Gastroesophageal sphincter (tissue), 4 donors: ENCODE results near the gene PTGDS. TPM values are rescaled to one million over a fixed set of nuclear protein-coding genes. Genes with fewer than 3 reads are reported as not detected.

Experiments used
- ATAC-seq: fragments of 150-250 bp; one replicate; pipeline ENCODE4 v1.9.1; 2016; ENCODE audit warnings: mild to moderate bottlenecking, moderate library complexity
- H3K27ac ChIP-seq, 4 donors: fragments of 200-600 bp; sonication (generic) in 3 of 4; 1 replicate in 3 of 4; 2 replicates in 1 of 4; pipeline ENCODE4 v1.5.1; 2016 to 2019
- H3K27me3 ChIP-seq: fragments of 200-600 bp; sonication (generic); one replicate; pipeline ENCODE4 v1.5.1; 2019
- H3K36me3 ChIP-seq, 2 donors: fragments of 200-600 bp; sonication (generic); one replicate each; pipeline ENCODE4 v1.5.1; 2019; ENCODE audit warnings: control low read depth in 1 of 2
- H3K4me1 ChIP-seq, 3 donors: fragments of 200-600 bp; sonication (generic); 1 replicate in 2 of 3; 2 replicates in 1 of 3; pipeline ENCODE4 v1.5.1; 2016 to 2019; ENCODE audit warnings: control low read depth in 2 of 3
- H3K4me3 ChIP-seq, 2 donors: fragments of 200-600 bp; sonication (generic); one replicate each; pipeline ENCODE4 v1.5.1; 2019; ENCODE audit warnings: mild to moderate bottlenecking in 1 of 2, moderate library complexity in 1 of 2
- H3K9me3 ChIP-seq, 3 donors: fragments of 200-600 bp; sonication (generic); one replicate each; pipeline ENCODE4 v1.5.1; 2017 to 2019; ENCODE audit warnings: control low read depth in 2 of 3
- EP300 ChIP-seq: sonication (generic); formaldehyde crosslinking; IDR thresholded peaks from one replicate; pipeline ENCODE4 v1.6.1; 2017; ENCODE audit warnings: antibody characterized with exemption, mild to moderate bottlenecking
- POLR2A ChIP-seq, 2 donors: fragments of 450-650 bp; IDR thresholded peaks; one replicate each; pipeline ENCODE4 v1.6.1; 2017; ENCODE audit warnings: antibody characterized with exemption in 2 of 2, mild to moderate bottlenecking in 2 of 2, moderate library complexity in 1 of 2
- POLR2AphosphoS5 ChIP-seq: sonication (generic); formaldehyde crosslinking; IDR thresholded peaks from one replicate; pipeline ENCODE4 v1.6.1; 2017; ENCODE audit warnings: antibody characterized with exemption
- WGBS, 2 donors: methylation state at CpG; one replicate each; pipeline ENCODE4 v1.1.5; 2018; ENCODE audit warnings: low coverage in 1 of 2; 5-methylcytosine and 5-hydroxymethylcytosine counted together
- total RNA-seq, 4 donors: library from RNA; depleted of rRNA; stranded (reverse); fragments of >200 nt; gene quantifications; one replicate each; pipeline ENCODE4 v1.1.0, GENCODE V29; 2016
- TF ChIP-seq, protein P1 (sequence below), 4 experiments: fragments of 200-600 bp in 2 of 4; fragments of 450-650 bp in 2 of 4; sonication (generic) in 1 of 4; IDR thresholded peaks; one replicate each; pipeline ENCODE4 v1.5.1; 2017 to 2019; ENCODE audit warnings: antibody characterized with exemption in 4 of 4, mild to moderate bottlenecking in 2 of 4, moderate library complexity in 2 of 4

PTGDS gene
- total RNA-seq, 4 donors from 2014 or later, result 7.4 to 132 (median 29.7) TPM

- Histone ChIP-seq H3K4me3 (no peak overlapping the region), H3K36me3 (peaks cover 0 to 95% of the 10 kb centered on the region in 2 donors), H3K27me3 (no peaks in the 10 kb centered on the region), H3K9me3 (no peaks in the 10 kb centered on the region), H3K27ac (no peak overlapping the region), H3K4me1 (no peaks in the 10 kb centered on the region)
- TF ChIP-seq POLR2A (IDR thresholded peaks at IDR 0.05), result no peak
- TF ChIP-seq, protein P1, sequence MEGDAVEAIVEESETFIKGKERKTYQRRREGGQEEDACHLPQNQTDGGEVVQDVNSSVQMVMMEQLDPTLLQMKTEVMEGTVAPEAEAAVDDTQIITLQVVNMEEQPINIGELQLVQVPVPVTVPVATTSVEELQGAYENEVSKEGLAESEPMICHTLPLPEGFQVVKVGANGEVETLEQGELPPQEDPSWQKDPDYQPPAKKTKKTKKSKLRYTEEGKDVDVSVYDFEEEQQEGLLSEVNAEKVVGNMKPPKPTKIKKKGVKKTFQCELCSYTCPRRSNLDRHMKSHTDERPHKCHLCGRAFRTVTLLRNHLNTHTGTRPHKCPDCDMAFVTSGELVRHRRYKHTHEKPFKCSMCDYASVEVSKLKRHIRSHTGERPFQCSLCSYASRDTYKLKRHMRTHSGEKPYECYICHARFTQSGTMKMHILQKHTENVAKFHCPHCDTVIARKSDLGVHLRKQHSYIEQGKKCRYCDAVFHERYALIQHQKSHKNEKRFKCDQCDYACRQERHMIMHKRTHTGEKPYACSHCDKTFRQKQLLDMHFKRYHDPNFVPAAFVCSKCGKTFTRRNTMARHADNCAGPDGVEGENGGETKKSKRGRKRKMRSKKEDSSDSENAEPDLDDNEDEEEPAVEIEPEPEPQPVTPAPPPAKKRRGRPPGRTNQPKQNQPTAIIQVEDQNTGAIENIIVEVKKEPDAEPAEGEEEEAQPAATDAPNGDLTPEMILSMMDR (IDR thresholded peaks at IDR 0.05), result no peak
- TF ChIP-seq EP300, result no peak
- TF ChIP-seq POLR2AphosphoS5, result no peak
- WGBS, 2 donors, result 96% methylated on average over 11 of the region's 28 CpGs; no CpG with 5 or more reads in 1 of the 2 donors
- ATAC-seq, result no peak
Observed at GRCh38 chr9:137017071-137017470, 39.8 kb downstream of the PTGDS start.

DNA sequence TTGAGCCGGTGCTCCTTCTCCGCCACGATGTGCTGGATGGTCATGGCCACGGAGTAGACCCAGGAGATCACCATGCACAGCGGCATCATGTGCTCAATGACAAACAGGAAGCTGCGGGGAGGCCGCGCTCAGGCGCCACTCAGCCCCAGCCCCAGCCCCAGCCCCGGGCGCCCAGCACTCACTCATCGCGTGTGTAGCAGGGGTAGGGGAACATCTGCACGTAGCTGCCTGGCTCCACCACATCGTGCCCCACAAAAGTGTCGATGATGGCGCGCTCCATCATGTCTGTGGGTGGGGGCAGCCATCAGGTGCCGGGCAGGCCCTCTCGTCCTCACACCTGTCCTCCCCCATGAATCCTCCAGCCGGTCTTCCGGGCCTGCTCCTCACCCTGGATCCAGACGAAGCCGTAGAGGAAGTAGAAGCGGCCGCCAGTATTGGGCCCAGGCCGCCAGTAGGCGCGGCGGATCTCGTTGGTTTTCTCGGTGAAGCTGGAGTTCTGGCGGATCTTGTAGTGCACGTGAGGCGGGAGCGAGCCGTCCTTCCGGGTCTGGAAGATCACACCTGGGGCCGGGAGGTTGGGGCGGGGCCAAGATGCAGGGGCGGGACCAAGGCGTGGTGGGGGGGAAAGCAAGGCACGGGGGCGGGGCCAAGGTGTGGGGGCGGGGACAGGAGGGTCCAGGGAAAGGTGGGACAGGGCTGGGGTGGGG, 40.6 kb downstream of the PTGDS start:
- ATAC-seq, result no peak
- Histone ChIP-seq H3K36me3 (peaks cover 0 to 86% of the 10 kb centered on the region in 2 donors), H3K27ac (no peak overlapping the region), H3K27me3 (no peaks in the 10 kb centered on the region), H3K9me3 (no peaks in the 10 kb centered on the region), H3K4me3 (no peak overlapping the region), H3K4me1 (no peaks in the 10 kb centered on the region)
- no peak for TF ChIP-seq POLR2AphosphoS5
- no peak for TF ChIP-seq POLR2A (IDR thresholded peaks at IDR 0.05)
- TF ChIP-seq EP300, result no peak
- TF ChIP-seq, protein P1 (IDR thresholded peaks at IDR 0.05), result no peak
- WGBS, 2 donors, result 84% methylated on average over 5 of the region's 45 CpGs; no CpG with 5 or more reads in 1 of the 2 donors

DNA sequence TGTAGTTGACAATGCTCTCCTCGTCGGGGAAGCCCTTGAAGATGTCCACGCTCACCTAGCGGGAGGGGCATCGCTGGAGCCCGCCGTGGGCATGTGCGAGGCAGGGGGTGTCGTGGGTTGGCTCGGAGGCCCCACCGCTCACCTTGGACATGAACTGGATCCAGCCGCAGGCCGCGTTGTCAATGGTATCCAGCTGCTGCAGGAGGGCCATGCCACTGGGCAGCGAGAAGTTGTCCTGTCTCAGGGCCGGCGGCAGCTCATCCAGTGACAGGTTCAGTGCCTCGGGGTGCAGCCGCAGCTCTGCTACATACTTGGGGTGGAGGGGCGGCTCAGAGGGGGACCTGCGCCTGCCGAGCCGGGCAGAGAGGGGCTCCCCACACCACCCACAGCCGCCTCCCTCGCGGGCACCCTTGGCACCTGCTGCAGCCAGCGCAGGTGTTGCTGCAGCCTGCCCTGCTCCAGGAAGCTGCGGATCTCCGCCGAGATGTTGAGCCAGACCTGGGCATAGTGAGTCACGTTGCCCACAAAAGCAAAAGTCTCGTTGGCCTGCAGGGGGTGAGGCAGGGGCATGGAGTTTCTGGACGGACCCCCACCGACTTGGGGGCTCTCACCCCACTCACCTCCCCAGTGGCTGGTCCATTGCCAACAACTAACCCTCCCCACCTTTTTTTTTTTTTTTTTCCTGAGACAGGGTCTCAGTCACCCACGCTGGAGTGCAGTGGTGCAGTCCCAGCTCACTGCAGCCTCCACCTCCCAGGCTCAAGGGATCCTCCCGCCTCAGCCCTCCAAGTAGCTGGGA, 41.7 kb downstream of the PTGDS start:
- 60 to 84% methylated on average over 1 to 8 of the region's 36 CpGs for WGBS, 2 donors

GRCh38 chr9:137019891-137020683, 42.8 kb downstream of the PTGDS start:
- WGBS, 2 donors, result 100% methylated on average over 2 of the region's 34 CpGs; no CpG with 5 or more reads in 1 of the 2 donors
- peaks cover 0 to 65% of the 10 kb centered on the region in 2 donors for H3K36me3 ChIP-seq

More for the DNA sequence above, 41.7 kb downstream of the PTGDS start:
- H3K36me3 ChIP-seq, result peaks cover 0 to 76% of the 10 kb centered on the region in 2 donors
- H3K4me3 ChIP-seq, result no peak overlapping the region
- H3K27ac ChIP-seq, result no peak overlapping the region
- no peaks in the 10 kb centered on the region for H3K9me3 ChIP-seq
- TF ChIP-seq, protein P1 (IDR thresholded peaks at IDR 0.05), result no peak
- no peak for TF ChIP-seq EP300
- no peak for TF ChIP-seq POLR2AphosphoS5
- no peak for TF ChIP-seq POLR2A (IDR thresholded peaks at IDR 0.05)
- no peaks in the 10 kb centered on the region for H3K27me3 ChIP-seq
- H3K4me1 ChIP-seq, result no peaks in the 10 kb centered on the region
- no peak for ATAC-seq

More at GRCh38 chr9:137019891-137020683, 42.8 kb downstream of the PTGDS start:
- ATAC-seq, result no peak
- Histone ChIP-seq H3K27ac (no peak overlapping the region), H3K4me1 (peaks cover 0 to 1% (median 0%) of the 10 kb centered on the region in 3 donors), H3K9me3 (no peaks in the 10 kb centered on the region), H3K27me3 (no peaks in the 10 kb centered on the region), H3K4me3 (no peak overlapping the region)
- TF ChIP-seq POLR2A (IDR thresholded peaks at IDR 0.05), result no peak
- TF ChIP-seq EP300, result no peak
- TF ChIP-seq, protein P1 (IDR thresholded peaks at IDR 0.05), result no peak
- no peak for TF ChIP-seq POLR2AphosphoS5
